HG02973 (cell line): Measurements from ENCODE around the gene AGAP4.
"Not testable (repeated sequence)": the region's sequence is repeated elsewhere in the genome, so short reads cannot be mapped to it uniquely, and the experiment has no call there.

Source experiments
- ATAC-seq: cut with Tn5 transposase; IDR thresholded peaks from one replicate; pipeline ENCODE4 v1.9.1; 2021; ENCODE audit warnings: moderate library complexity; ENCODE audit not compliant: unreplicated experiment

The AGAP4 gene

DNA sequence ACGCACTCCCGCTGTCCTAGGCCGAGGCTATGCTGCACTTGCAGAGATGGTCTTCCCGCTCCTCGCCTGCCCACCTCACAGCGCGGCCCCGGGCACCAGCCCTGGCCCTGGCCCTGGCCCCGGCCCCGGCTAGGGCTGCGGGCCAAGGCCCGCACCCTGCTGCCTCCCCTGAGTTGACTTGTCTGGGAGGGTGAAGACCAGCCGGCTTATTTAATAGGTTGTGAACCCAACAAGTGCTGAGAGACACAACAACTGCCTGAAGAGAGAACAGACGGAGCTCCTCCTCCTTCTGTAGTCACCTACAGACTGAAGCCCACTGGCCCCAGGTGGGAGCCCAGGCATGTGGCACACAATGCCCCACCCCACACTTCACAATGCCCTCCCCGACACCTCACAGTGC lies at the start of gene AGAP4:
Gene AGAP4 (minus strand): TSS at position 101 of the 400 bp plus-strand sequence. CDS start 153 bp downstream, outside the sequence.
- ATAC-seq, result not testable (repeated sequence)

DNA sequence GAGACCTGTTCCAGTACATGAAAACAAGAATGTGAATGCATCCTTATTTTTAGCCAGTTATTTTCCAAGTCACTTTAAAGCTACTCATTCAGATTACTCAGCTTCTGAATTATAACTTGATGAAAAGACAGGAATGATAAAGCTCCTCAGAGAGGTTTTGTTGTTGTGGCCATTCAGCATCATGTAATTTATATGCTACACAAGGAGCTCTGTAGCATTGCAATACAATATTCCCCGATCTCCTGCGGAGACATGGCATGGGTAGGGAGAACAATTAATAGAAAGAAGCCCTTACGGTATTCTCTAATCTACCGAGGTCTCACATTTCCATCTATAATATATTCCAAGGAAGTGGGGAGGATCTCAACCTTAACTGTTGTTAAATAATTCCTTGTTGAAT lies 43.4 kb upstream of the AGAP4 start:
- not testable (repeated sequence) for ATAC-seq

DNA sequence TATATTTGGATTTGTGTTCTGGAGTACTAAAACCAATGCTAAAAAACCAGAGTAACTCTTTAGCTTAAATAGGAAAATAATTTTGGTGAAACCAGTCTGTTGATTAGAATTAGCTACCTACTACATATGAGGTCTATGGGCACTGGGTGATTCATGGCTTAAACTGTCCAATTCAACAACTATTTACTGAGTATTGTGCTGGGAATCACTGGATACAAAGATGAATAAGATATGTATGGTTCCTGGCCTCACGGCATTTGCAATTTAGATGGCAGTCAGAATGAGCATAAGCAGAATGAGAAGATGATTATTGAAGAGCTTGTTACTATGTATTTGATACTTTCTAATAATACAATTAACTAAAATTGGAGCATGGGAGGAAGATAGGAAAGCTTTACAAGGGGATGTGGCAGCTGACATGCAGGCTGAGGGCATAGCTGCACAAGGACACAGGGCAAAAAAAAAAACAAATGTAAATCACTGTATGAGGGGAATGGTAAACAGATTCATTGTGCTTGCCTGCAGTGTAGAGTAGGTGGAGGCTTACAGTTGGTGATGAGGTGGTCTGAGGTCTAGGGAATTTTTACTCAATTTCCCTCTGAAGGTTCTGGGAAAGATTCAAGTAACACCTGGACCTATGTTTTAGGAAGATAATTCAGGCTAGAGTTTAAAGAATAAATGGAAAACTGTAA lies 42.4 kb upstream of the AGAP4 start:
- not testable (repeated sequence) for ATAC-seq

DNA sequence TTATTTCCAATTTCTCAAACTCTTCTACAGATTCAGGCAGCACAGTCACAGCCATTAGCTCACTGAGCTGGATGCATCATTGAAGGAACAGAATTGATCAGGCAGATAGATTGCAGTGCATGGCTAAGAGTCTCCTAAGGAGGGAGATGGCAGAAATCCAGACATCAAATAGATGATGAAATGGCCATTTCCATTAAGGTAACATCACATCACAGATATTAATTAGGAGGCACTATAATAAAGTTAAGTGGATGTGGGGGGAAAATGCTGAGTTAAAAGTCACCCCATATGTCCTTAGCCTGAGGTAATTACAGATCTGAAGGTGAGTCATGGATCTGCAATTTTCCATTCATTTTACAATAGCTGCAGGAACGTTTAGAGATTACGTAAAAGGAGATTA lies 35.6 kb upstream of the AGAP4 start:
- not testable (repeated sequence) for ATAC-seq

DNA sequence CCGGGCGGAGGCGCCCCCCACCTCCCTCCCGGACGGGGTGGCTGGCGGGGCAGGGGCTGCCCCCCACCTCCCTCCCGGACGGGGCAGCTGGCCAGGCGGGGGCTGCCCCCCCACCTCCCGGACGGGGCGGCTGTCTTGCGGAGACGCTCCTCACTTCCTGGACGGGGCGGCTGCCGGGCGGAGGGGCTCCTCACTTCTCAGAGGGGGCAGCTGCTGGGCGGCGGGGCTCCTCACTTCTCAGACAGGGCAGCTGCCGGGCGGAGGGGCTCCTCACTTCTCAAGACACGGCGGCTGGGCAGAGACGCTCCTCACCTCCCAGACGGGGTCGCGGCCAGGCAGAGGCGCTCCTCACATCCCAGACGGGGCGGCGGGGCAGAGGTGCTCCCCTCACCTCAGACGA lies 18.1 kb upstream of the AGAP4 start:
- not testable (repeated sequence) for ATAC-seq

DNA sequence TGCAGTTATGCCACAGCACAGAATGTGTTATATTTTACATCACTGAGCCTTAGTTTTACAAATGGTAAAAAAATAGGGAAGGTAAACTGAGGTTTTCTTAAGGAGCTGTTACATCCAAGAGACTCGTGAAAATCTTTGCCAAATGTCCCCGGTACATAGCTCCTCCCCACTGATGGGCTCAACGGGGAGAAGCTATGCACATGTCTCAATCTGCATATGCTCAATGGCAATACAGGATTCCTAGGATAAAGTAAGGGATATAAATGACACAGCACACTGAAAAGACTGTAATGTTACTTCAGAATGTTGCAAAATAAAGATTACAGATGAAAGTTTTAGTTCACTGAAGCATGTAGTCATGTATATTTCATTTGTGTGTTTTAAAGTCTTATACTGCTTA lies 17.0 kb upstream of the AGAP4 start:
- not testable (repeated sequence) for ATAC-seq

DNA sequence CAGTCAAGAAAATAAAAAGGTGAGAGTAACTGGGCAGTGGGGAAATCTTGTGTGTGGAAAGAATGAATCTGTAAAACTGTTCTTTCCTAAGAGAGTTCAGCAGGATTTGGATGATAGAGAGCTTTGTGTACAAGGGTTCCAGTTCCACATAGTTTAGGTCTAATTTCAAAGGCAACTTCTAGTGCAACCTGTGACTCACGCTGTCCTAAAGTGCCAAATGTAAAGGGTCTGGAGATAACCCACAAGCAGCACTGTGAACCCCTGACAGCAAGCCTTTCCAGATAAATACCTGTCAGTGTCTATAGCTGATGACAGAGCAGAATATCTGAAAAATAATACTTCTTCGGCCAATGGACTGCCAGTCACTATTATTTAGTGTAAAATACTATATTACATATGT lies 16.3 kb upstream of the AGAP4 start:
- ATAC-seq, result not testable (repeated sequence)

DNA sequence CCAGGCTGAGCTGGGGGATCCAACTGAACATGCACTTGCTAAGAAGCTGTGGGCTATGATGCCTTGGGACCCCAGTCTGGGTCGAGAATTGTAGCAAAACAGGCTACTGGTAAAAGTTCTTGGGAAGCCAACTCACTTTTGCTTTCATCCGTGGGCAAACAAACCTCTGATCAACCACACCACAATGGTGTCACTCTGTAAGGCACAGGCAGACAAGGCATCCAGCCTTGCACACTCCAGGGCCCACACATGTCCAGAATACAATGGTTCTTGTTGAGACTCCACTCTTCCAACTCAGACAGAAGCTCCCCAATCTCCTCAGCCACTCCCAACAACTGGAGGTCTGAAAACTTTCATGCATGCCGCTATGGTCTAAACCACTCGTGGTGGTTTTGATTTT lies 10.6 kb upstream of the AGAP4 start:
- ATAC-seq, result not testable (repeated sequence)

DNA sequence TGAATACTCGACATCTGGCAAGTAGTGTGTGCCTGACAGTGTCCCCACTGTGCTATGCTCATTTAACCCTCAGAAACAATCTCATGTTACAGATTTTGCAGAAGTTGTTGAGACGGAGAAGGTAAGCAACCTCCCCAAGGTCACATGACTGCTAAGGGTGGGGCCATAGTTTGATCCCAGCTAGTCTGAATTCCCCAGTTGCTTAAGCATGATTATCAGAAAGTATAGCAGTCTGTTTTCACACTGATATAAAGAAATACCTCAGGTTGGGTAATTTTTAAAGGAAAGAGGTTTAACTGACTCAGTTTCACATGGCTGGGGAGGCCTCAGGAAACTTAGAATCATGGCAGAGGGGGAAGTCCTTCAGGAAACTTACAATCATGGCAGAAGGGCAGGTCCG lies 1.2 kb upstream of the AGAP4 start:
- not testable (repeated sequence) for ATAC-seq

DNA sequence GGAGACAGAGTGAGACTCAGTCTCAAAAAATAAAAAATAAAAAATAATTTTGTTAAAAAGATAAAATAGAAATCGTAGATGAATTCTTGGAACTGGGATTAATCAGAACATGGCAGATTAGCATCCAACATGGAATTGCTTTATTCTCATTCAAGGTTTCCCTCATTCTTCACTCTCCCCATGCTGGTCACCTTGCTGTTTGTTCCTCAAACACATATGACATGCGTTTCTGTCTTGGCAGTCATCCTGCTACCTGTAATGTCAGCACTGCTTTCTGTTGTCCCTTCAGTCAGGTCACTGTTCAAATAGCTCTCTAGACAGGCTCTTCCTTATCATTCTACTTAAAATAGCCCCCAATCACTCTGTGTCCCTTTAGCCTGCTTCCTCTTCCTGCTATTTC lies 24.4 kb downstream of the AGAP4 start:
- not testable (repeated sequence) for ATAC-seq

DNA sequence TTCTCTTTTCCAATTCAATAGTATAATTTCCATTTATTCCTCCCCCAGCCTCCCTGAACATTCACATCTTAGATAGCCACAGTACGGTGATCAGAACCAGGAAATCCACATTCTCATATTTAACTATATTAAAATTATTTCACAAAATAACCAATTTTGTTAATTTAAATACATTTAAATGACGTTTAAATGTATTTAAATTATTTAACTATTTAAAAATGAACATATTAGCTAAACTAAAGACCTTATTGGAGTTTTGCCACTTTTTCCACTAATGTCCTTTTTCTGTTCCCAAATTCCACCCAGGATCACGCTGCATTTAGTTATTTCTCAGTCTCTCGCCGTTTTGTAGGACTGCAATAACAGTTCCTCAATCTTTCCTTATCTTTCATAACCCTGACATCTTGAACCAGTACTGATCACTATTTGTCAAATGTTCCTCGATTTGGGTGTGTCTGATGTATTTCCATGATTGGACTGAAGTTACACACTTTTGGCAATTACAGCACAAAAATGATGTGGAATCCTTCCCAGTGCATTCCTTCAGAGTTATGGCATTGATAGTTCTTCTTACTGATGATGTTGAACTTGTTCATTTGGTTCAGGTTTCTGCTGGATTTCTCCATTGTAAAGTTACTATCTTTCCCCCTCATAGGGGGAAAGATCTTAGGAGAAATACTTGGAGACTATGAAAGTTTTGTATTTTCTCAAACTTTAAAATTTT lies 27.0 kb downstream of the AGAP4 start:
- not testable (repeated sequence) for ATAC-seq

DNA sequence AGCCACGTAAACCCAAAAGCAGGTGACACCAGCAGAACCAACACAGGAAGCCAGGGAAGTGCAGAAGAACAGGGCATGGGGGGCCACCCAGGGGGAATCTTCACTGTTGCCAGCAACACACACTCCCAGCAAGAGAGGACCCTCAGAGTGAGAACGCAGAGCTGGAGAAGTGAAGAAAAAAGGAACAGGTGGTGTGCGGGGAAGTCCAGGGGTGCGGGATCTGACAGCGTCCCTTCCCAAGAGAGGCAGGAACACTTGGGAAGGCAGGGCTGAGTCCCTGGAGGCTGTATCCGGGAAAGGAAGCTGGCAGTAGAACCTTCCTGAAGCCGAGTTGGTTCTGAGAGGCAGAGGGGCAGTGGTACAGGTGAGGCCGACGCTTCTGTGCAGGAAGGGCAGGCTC lies 27.7 kb downstream of the AGAP4 start:
- no peak for ATAC-seq

DNA sequence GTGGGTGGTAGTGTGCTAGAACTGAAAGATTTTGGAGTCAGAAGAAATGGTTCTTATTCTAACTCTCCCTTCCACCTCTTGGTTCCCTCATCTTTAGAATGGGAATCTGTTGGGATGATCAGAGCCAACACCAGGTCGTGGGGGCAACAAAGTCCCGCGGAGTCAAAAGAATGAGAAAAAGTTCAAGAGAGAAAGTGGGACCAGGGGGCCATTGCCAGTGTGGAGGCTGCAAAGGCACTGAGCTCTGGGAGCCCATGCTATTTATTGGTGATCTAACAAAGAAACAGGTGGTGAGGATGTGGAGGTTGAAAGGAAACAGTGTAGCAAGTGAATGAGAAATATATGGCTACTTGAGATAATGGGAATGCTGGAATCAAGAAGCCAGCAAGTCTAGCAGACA lies 29.4 kb downstream of the AGAP4 start:
- ATAC-seq, result no peak

DNA sequence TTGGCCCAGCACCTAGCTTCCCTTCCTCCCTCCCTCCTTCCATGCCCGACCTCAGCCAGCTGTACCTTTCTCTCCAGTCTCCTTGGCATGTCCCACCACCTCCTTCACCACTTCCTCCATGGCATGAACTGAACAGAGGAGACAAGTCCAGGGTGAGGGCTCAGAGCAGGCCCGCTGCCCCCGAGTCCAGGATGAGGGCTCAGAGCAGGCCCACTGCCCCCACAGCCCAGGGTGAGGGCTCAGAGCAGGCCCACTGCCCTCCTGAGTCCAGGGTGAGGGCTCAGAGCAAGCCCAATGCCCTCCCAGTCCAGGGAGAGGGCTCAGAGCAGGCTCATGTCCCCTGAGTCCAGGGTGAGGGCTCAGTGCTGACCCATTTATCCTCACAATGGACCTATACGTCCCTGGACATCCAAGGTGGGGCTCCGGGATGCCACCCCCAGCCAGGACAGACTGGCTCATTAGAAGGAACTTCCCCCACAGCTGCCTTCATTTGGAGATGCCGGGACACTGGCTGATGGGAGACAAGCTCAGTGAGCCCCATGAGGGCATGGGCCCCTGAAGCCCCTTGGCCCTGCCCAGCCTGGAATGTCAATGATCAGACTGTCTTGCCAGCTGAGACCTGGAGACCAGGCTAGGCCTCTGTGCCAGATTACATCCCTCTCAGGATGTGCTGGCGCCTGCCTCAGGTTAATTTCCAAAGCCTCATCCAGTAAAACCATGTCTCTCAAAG lies 30.0 kb downstream of the AGAP4 start:
- ATAC-seq, result no peak

DNA sequence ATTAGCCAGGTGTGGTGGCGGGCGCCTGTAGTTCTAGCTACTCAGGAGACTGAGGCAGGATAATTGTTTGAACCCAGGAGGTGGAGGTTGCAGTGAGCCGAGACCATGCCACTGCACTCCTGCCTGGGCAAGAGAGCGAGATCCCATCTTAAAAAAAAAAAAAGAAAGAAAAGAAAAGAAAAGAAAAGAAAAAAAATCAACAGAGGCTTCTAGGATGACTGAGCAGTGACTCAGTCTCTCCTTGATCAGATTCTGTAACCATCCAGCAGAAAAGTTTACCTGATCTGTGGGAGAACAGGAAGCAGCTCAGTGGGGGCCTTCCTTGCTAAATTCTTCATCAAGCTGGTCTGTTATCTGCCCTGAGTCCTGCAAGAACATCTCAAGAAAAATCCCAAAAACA lies 33.2 kb downstream of the AGAP4 start:
- ATAC-seq, result not testable (repeated sequence)

DNA sequence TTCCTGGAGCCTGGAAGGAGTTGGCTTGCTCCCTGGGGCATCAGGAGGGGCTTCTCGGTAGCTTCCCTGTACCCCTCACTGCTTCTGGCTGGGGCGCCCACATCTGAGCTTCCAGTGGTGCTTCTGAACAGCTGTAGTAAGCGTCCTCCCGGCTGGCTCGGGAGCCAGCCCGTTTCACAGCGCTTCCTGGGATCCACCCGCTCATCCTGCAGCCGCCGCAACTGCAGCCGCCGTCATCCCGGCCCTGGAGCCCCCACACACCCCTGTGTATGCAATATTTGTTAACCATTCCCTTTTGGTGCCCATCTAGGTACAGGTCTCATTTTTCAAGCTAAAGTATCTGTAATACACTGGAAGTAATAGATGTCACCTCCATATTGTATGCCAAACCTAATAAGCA lies 34.3 kb downstream of the AGAP4 start:
- not testable (repeated sequence) for ATAC-seq

DNA sequence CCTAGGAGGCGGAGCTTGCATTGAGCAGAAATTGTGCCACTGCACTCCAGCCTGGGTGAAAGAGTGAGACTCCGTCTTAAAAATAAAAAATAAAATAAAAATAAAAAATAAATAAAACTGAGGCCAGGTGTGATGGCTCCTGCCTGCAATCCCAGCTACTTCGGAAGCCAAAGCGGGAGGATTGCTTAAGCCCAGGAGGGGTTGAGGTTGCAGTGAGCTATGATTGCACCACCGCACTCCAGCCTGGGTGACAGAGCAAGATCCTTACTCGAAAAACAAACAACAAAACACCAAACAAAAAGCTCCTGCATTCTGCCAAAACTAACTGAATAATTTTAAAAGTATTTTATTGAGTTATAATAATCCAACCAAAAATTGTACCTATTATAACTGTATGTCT lies 36.2 kb downstream of the AGAP4 start:
- ATAC-seq, result no peak

DNA sequence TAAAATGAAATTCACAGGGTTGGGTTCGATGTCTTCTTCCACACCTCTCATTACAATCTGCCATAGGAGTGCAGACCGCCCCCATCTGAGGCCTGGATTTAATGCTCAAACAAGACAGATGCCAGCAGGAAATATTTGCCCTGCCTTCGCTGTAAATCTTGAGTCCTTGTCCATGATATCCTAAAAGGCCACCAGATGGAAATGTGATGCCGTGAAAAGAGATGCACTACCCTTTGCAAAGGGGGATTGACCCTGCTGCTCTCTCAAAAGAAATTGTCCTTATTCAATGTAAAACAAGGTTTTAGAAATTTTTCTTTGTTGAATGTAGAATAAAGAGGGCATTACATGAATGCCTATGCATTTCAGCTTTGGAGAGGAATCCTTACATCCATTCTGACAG lies 37.5 kb downstream of the AGAP4 start:
- no peak for ATAC-seq

DNA sequence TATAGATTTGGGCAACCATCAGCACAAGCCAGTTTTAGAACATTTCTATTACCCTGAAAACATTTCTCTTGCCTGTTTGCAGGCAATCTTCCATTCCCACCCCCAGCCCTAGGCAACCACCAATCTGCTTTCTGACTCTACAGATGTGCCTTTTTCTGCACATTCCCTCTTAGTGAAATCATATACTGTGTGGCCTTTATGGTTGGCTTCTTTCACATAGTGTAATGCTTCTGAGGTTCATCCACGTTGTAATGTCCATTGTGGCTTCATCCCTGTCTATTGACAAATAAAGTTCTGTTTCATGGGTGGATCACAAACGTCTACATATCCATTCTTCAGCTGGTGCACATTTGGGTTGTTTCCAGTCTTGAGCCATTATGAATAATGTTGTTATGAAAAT lies 42.3 kb downstream of the AGAP4 start:
- ATAC-seq, result not testable (repeated sequence)

DNA sequence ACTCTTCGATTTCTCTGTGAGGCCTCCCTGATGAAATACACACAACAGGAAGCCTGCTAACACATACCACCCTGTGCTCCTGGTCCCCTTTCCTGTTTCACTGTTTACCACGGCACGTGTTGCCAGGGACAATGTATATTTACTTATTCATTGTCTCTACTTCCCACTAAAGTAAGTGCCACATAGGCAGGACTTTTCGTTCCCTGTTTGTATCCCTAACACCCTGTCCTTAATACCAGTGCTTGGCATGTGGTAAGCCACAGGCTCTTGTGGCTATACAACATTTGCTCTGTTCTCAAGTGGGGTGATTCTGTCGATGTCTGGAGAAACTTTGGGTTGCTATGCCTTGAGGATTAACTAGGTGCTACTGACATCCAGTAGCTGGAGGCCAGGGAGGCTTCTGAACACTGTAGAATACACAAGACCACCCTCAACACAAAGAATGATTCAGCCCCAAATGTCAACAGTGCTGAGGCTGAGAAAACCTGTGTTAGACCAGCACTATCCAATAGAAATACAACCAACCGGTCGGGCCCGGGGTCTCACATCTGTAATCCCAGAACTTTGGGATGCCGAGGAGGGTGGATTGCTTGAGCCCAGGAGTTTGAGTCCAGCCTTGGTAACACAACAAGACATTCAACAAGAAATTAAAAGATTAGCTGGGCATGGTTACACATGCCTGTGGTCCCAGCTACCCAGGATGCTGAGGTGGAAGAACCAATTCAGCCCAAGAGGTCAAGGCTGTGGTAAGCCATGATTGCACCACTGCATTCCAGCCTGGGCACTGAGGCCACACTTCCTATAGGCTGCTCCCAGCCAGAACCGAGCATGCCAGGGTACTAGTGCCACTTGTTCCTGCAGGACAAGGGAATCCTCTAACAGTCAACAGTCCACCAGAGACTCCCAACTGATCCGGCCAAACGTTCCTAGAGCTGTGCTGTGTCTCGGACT lies 44.0 kb downstream of the AGAP4 start:
- not testable (repeated sequence) for ATAC-seq

DNA sequence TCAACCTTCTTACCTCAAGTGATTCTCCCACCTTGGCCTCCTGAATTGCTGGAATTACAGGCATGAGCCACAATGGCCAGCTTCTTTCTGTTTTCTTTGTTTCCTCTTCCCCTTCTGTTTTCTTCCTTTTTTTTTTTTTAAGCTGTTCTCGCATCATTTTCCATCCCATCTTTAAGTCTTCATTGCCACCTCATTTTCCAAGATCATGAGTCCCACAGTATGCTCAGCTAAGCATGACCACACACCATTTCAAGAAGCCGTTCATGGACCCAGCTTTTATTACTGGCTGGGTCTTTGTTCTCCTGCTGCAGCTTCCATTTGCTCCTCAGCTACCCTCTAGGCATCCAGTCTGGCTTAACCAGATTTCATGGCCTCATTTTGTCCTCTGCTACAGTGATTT lies 52.5 kb downstream of the AGAP4 start:
- ATAC-seq, result not testable (repeated sequence)
